ENCODE data around the gene NPTX1.

The NPTX1 gene

GRCh38 chr17:80477647-80478478 lies 1.5 kb upstream of the NPTX1 start:
- peak; percentile 56 for DNase-seq

- peak; percentile 32 for DNase-seq
These were observed 655 bp upstream of the NPTX1 start for GRCh38 chr17:80476877-80477646.

GRCh38 chr17:80474961-80475909 lies 1.2 kb downstream of the NPTX1 start:
- DNase-seq, result peak; percentile 28

- DNase-seq, result peak; percentile 38
These were observed 2.0 kb downstream of the NPTX1 start for GRCh38 chr17:80474231-80474960.

GRCh38 chr17:80473701-80474100 lies 2.7 kb downstream of the NPTX1 start:
- DNase-seq, result no peak

GRCh38 chr17:80472996-80473395 lies 3.4 kb downstream of the NPTX1 start:
- DNase-seq, result no peak

GRCh38 chr17:80471922-80472321 lies 4.5 kb downstream of the NPTX1 start:
- no peak for DNase-seq

GRCh38 chr17:80470603-80471002 lies 5.8 kb downstream of the NPTX1 start:
- DNase-seq, result no peak

- no peak for DNase-seq
These were observed 6.7 kb downstream of the NPTX1 start for GRCh38 chr17:80469667-80470066.

- peak; percentile 61 for DNase-seq
These were observed 7.5 kb downstream of the NPTX1 start for GRCh38 chr17:80468781-80469493.

GRCh38 chr17:80468242-80468641 lies 8.2 kb downstream of the NPTX1 start:
- no peak for DNase-seq

- no peak for DNase-seq
These were observed 10.2 kb downstream of the NPTX1 start for GRCh38 chr17:80466188-80466705.

- no peak for DNase-seq
These were observed 11.0 kb downstream of the NPTX1 start for GRCh38 chr17:80465327-80465974.

- DNase-seq, result no peak
These were observed 11.9 kb downstream of the NPTX1 start for GRCh38 chr17:80464486-80464885.

GRCh38 chr17:80463784-80464400 lies 12.5 kb downstream of the NPTX1 start:
- DNase-seq, result no peak

GRCh38 chr17:80461528-80462160 lies 14.8 kb downstream of the NPTX1 start:
- no peak for DNase-seq

- no peak for DNase-seq
These were observed 16.0 kb downstream of the NPTX1 start for GRCh38 chr17:80460429-80460834.

GRCh38 chr17:80459234-80459633 lies 17.2 kb downstream of the NPTX1 start:
- DNase-seq, result no peak

- no peak for DNase-seq
These were observed 18.4 kb downstream of the NPTX1 start for GRCh38 chr17:80458016-80458415.
